OCI-LY1 (cell line): Measurements from ENCODE around the gene CBARP.

Experiments used
- CTCF ChIP-seq: fragments of 200-600 bp; sonication (generic), shearing (Covaris generic); IDR thresholded peaks from 2 replicates; pipeline ENCODE4 v1.5.1; 2017; ENCODE audit warnings: mild to moderate bottlenecking, antibody characterized with exemption, low read length, moderate library complexity, mixed read lengths
- EZH2 ChIP-seq: fragments of 200-600 bp; sonication (generic), shearing (Covaris generic); IDR thresholded peaks from 2 replicates; pipeline ENCODE4 v1.8.0; 2017; ENCODE audit warnings: borderline replicate concordance, mixed run types, mild to moderate bottlenecking, antibody characterized with exemption, low read length, moderate library complexity, mixed read lengths

GRCh38 chr19:1284979-1285736 lies 47.4 kb upstream of the CBARP start:
- no peak for TF ChIP-seq CTCF
- no peak for TF ChIP-seq EZH2
